D721Med (cell line): ENCODE results near the gene PCDHA8.
"Not testable (repeated sequence)": the region's sequence is repeated elsewhere in the genome, so short reads cannot be mapped to it uniquely, and the experiment has no call there.

Experiments used
- DNase-seq: peaks from one replicate; pipeline ENCODE4 v3.0.0; 2011; ENCODE audit warnings: low spot score; ENCODE audit not compliant: insufficient read length
- FAIRE-seq: peaks from 2 replicates; lab custom pipeline; 2011; peaks lifted over from hg19 to GRCh38; lab: Jason Lieb, UNC
- TF ChIP-seq, protein P1 (sequence below): IDR thresholded peaks from 2 replicates; pipeline ENCODE4 v1.5.1; 2012; ENCODE audit warnings: mild to moderate bottlenecking, control low read depth; ENCODE audit not compliant: insufficient read depth; ENCODE audit errors: missing control alignments

Gene PCDHA8

DNA sequence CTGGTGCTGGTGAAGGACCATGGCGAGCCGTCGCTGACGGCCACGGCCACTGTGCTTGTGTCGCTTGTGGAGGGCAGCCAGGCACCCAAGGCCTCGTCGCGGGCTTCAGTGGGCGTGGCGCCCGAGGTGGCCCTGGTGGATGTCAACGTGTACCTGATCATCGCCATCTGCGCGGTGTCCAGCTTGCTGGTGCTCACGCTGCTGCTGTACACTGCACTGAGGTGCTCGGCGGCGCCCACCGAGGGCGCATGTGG lies 16.9 kb downstream of the PCDHA8 start:
- FAIRE-seq (no peak), DNase-seq (no peak)
- TF ChIP-seq, protein P1, sequence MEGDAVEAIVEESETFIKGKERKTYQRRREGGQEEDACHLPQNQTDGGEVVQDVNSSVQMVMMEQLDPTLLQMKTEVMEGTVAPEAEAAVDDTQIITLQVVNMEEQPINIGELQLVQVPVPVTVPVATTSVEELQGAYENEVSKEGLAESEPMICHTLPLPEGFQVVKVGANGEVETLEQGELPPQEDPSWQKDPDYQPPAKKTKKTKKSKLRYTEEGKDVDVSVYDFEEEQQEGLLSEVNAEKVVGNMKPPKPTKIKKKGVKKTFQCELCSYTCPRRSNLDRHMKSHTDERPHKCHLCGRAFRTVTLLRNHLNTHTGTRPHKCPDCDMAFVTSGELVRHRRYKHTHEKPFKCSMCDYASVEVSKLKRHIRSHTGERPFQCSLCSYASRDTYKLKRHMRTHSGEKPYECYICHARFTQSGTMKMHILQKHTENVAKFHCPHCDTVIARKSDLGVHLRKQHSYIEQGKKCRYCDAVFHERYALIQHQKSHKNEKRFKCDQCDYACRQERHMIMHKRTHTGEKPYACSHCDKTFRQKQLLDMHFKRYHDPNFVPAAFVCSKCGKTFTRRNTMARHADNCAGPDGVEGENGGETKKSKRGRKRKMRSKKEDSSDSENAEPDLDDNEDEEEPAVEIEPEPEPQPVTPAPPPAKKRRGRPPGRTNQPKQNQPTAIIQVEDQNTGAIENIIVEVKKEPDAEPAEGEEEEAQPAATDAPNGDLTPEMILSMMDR: no peak

DNA sequence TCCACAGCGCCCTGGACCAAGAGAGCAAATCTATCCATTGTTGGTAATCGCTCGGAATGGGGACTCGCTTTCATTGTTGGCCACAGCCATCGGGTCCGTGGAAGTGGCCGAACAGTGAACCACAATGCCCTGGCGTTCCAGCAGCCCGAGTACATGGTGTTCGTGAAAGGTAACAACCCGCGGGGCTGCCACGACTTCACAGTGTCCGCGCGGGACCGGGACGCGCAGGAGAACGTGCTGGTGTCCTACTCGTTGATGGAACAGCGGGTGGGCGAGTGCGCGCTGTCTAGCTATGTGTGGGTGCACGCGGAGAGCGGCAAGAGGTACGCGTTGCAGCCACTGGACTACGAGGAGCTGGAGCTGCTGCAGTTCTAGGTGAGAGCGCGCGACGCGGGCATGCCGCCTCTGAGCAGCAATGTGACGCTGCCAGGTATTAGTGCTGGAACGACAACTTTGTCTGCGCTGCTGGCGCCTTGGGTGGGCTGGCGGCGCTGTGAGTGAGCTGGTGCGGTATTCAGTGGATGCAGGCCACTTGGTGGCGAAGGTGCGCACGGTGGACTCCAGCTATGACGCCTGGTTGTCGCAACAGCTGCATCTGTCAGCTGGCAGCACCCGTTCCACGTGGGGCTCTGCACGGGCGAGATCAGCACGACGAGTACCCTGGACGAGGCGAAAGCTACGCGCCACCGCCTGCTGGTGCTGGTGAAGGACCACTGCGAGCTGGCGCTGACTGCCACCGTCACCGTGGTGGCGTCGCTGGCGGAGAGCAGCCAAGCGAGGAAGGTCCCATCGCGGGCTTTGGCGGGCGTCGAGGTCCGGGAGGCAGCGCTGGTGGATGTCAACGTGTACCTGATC lies 21.7 kb downstream of the PCDHA8 start:
- TF ChIP-seq, protein P1: no peak

DNA sequence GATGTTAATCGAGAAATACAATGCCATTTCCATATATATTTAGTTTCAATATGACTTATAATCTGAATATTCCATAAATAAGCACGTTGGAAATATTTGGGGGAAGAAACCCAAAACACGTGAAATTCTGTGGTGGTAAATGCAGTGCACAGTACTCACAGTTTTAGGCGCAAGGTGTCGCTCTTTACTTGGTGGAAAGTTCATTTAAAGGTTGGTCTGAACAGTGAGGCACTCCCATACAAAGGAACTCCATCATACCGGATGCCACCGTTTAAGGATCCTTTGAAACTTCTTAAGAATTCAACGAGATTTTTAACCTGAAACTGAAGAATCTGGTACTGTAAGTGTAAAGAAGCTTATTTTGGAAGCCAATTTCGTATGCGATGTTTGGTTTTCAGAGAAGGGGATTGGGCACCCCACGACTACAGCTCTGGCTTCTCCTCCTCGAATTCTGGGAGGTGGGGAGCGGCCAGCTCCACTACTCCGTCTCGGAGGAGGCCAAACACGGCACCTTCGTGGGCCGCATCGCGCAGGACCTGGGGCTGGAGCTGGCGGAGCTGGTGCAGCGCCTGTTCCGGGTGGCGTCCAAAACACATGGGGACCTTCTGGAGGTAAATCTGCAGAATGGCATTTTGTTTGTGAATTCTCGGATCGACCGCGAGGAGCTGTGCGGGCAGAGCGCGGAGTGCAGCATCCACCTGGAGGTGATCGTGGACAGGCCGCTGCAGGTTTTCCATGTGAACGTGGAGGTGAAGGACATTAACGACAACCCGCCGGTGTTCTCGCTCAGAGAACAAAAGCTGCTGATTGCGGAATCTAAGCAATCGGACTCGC lies 28.0 kb downstream of the PCDHA8 start, which contains the start of gene PCDHA11:
Gene PCDHA11, plus strand, starts transcription at position 237 of the 834 bp plus-strand sequence. Its CDS starts 147 bp downstream, at position 384.
- FAIRE-seq (no peak), DNase-seq (no peak)
- TF ChIP-seq, protein P1: no peak

More for the DNA sequence above, 21.7 kb downstream of the PCDHA8 start:
- FAIRE-seq (no peak), DNase-seq (no peak)

DNA sequence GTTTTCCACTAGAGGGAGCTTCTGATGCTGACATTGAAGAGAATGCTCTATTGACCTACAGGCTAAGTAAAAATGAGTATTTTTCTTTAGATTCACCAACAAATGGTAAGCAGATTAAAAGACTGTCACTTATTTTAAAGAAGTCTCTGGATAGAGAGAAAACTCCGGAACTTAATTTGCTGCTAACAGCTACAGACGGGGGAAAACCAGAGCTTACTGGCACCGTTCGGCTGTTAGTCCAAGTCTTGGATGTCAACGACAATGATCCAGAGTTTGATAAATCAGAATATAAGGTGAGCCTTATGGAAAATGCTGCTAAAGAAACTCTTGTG lies 28.5 kb downstream of the PCDHA8 start:
- TF ChIP-seq, protein P1: peak; percentile 20
- DNase-seq (no peak), FAIRE-seq (no peak)

DNA sequence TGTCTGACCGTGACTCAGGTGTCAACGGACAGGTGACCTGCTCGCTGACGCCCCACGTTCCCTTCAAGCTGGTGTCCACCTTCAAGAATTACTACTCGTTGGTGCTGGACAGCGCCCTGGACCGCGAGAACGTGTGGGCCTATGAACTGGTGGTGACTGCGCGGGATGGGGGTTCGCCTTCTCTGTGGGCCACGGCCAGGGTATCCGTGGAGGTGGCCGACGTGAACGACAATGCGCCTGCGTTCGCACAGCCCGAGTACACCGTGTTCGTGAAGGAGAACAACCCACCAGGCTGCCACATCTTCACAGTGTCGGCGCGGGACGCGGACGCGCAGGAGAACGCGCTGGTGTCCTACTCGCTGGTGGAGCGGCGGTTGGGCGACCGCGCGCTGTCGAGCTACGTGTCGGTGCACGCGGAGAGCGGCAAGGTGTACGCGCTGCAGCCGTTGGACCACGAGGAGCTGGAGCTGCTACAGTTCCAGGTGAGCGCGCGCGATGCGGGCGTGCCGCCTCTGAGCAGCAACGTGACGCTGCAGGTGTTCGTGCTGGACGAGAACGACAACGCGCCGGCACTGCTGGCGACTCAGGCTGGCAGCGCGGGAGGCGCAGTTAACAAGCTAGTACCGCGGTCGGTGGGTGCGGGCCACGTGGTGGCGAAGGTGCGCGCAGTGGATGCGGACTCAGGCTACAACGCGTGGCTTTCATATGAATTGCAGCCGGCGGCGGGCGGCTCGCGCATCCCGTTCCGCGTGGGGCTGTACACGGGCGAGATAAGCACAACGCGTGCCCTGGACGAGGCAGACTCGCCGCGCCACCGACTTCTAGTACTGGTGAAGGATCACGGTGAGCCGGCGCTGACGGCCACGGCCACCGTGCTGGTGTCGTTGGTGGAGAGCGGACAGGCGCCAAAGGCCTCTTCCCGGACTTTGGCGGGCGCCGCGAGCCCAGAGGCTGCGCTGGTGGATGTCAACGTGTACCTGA lies 29.5 kb downstream of the PCDHA8 start:
- TF ChIP-seq, protein P1: no peak
- FAIRE-seq: no peak
- no peak for DNase-seq

DNA sequence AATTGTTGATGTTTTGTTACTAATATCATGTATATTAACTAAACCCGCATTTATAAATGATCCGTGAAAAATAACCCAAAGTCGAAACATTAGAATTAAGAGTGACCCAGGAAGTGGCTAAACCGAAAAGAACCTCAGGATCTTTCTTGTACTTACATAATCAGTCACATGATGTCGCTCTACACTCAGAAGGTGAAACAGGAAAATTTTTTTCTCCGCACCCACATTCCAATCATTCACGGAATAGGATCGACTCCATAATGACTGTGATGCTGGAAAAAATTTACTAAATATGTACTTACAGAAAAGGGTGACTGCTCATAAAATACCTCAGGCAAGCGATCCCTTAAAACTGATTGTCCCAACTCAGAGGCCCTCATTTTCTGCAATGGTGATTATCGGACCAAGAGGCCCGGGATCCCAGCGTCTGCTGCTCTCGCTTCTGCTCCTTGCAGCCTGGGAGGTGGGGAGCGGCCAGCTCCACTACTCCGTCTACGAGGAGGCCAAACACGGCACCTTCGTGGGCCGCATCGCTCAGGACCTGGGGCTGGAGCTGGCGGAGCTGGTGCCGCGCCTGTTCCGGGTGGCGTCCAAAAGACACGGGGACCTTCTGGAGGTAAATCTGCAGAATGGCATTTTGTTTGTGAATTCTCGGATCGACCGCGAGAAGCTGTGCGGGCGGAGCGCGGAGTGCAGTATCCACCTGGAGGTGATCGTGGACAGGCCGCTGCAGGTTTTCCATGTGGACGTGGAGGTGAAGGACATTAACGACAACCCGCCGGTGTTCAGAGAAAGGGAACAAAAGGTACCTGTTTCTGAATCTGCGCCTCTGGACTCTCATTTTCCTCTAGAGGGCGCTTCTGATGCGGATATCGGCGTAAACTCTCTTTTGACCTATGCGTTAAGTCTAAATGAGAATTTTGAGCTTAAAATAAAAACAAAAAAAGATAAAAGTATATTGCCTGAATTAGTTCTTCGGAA lies 34.4 kb downstream of the PCDHA8 start, which contains the start of gene PCDHA12:
Gene PCDHA12, plus strand, starts transcription at position 224 of the 981 bp plus-strand sequence. Its CDS starts 165 bp downstream, at position 389.
- DNase-seq: no peak
- FAIRE-seq: no peak
- TF ChIP-seq, protein P1: peak; percentile 4

DNA sequence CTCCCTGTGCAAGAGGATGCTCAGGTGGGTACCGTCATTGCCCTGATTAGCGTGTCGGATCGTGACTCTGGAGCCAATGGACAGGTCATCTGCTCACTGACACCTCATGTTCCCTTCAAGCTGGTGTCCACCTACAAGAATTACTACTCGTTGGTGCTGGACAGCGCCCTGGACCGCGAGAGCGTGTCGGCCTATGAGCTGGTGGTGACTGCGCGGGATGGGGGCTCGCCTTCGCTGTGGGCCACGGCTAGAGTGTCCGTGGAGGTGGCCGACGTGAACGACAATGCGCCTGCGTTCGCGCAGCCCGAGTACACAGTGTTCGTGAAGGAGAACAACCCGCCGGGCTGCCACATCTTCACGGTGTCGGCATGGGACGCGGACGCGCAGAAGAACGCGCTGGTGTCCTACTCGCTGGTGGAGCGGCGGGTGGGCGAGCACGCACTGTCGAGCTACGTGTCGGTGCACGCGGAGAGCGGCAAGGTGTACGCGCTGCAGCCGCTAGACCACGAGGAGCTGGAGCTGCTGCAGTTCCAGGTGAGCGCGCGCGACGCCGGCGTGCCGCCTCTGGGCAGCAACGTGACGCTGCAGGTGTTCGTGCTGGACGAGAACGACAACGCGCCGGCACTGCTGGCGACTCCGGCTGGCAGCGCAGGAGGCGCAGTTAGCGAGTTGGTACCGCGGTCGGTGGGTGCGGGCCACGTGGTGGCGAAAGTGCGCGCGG lies 35.7 kb downstream of the PCDHA8 start:
- not testable (repeated sequence) for DNase-seq, FAIRE-seq
